Vagina (tissue), 2 donors: ENCODE results near the gene CMYA5. TPM values are rescaled to one million over a fixed set of nuclear protein-coding genes. Genes with fewer than 3 reads are reported as not detected.
A peak's percentile ranks its signal among the peaks of the same experiment; 100 is the strongest.

Source experiments
- DNase-seq, 2 donors: peaks; one replicate each; pipeline ENCODE4 v3.0.0-alpha.2; 2017; ENCODE audit errors: extremely low spot score in 2 of 2
- H3K27ac ChIP-seq: fragments of 200-600 bp; sonication (generic); one replicate; pipeline ENCODE4 v1.5.1; 2019
- H3K27me3 ChIP-seq: fragments of 200-600 bp; sonication (generic); one replicate; pipeline ENCODE4 v1.5.1; 2019
- H3K36me3 ChIP-seq, 2 donors: fragments of 200-600 bp; sonication (generic); one replicate each; pipeline ENCODE4 v1.5.1; 2017 to 2019
- H3K4me1 ChIP-seq: fragments of 200-600 bp; sonication (generic); one replicate; pipeline ENCODE4 v1.5.1; 2019
- H3K4me3 ChIP-seq, 2 donors: fragments of 200-600 bp; sonication (generic); 1 replicate in 1 of 2; 2 replicates in 1 of 2; pipeline ENCODE4 v1.5.1; 2016 to 2019
- H3K9me3 ChIP-seq: fragments of 200-600 bp; sonication (generic); one replicate; pipeline ENCODE4 v1.5.1; 2019
- CTCF ChIP-seq, 3 experiments: fragments of 450-650 bp in 2 of 3; fragments of 200-600 bp in 1 of 3; sonication (generic) in 1 of 3; IDR thresholded peaks; one replicate each; pipeline ENCODE4 v1.5.1; 2017 to 2019; ENCODE audit warnings: antibody characterized with exemption in 3 of 3, mild to moderate bottlenecking in 2 of 3, moderate library complexity in 2 of 3
- POLR2A ChIP-seq, 2 donors: fragments of 450-650 bp; IDR thresholded peaks; one replicate each; pipeline ENCODE4 v1.6.1; 2017; ENCODE audit warnings: antibody characterized with exemption in 2 of 2, mild to moderate bottlenecking in 2 of 2, moderate library complexity in 2 of 2
- POLR2AphosphoS5 ChIP-seq, 2 donors: sonication (generic); formaldehyde crosslinking; IDR thresholded peaks; one replicate each; pipeline ENCODE4 v1.9.0; 2017; ENCODE audit warnings: antibody characterized with exemption in 2 of 2, mild to moderate bottlenecking in 2 of 2, low read depth in 1 of 2; ENCODE audit not compliant: insufficient read depth in 1 of 2
- intact Hi-C: fragments of 100-400 bp; cut with DNase I; formaldehyde crosslinking; loops from one replicate; pipeline ENCODE4 v1.15.1; 2023
- total RNA-seq: library from RNA; depleted of rRNA; stranded (reverse); fragments of >200 nt; gene quantifications from one replicate; pipeline ENCODE4 v1.2.3, GENCODE V29; 2016

Gene CMYA5
- total RNA-seq, 1 donor from 2014 or later = 10.1 TPM

- no peaks in the 10 kb centered on the region for H3K27me3 ChIP-seq
- DNase-seq = peak in 1 of 2 donors; percentile 67
- intact Hi-C loops = no loop called here
These were observed 142.0 kb downstream of the CMYA5 start for GRCh38 chr5:79831381-79832309.

GRCh38 chr5:79832911-79833310, 143.3 kb downstream of the CMYA5 start:
- no peaks in the 10 kb centered on the region for H3K27me3 ChIP-seq
- peaks cover 10% of the 10 kb centered on the region for H3K4me1 ChIP-seq
- H3K9me3 ChIP-seq = no peaks in the 10 kb centered on the region
- H3K4me3 ChIP-seq = no peak overlapping the region
- no peak overlapping the region for H3K27ac ChIP-seq
- intact Hi-C loops = no loop called here
- no peak for DNase-seq
- TF ChIP-seq POLR2AphosphoS5 (IDR thresholded peaks at IDR 0.05; ENCODE audit: insufficient read depth in 1 of 2, low read depth in 1 of 2) (no peak), CTCF (IDR thresholded peaks at IDR 0.05) (no peak), POLR2A (IDR thresholded peaks at IDR 0.05) (no peak)
- no peaks in the 10 kb centered on the region for H3K36me3 ChIP-seq

More at GRCh38 chr5:79831381-79832309, 142.0 kb downstream of the CMYA5 start:
- no peaks in the 10 kb centered on the region for H3K36me3 ChIP-seq
- no peak for TF ChIP-seq CTCF (IDR thresholded peaks at IDR 0.05)
- TF ChIP-seq POLR2A (IDR thresholded peaks at IDR 0.05) = no peak
- H3K4me1 ChIP-seq = peaks cover 6% of the 10 kb centered on the region
- no peak overlapping the region for H3K4me3 ChIP-seq
- no peaks in the 10 kb centered on the region for H3K9me3 ChIP-seq
- no peak overlapping the region for H3K27ac ChIP-seq

GRCh38 chr5:79834098-79834753, 144.6 kb downstream of the CMYA5 start:
- Histone ChIP-seq H3K4me3 (no peak overlapping the region), H3K9me3 (no peaks in the 10 kb centered on the region), H3K27ac (no peak overlapping the region), H3K4me1 (peaks cover 18% of the 10 kb centered on the region), H3K27me3 (no peaks in the 10 kb centered on the region), H3K36me3 (no peaks in the 10 kb centered on the region)
- peak in 1 of 2 donors; percentile 12 for DNase-seq
- intact Hi-C loops = no loop called here
- TF ChIP-seq CTCF (IDR thresholded peaks at IDR 0.05) = no peak
- TF ChIP-seq POLR2AphosphoS5 (IDR thresholded peaks at IDR 0.05; ENCODE audit: insufficient read depth in 1 of 2, low read depth in 1 of 2) = no peak
- no peak for TF ChIP-seq POLR2A (IDR thresholded peaks at IDR 0.05)

GRCh38 chr5:79834754-79835714, 145.4 kb downstream of the CMYA5 start:
- Histone ChIP-seq H3K27ac (no peak overlapping the region), H3K4me3 (no peak overlapping the region), H3K27me3 (no peaks in the 10 kb centered on the region), H3K36me3 (no peaks in the 10 kb centered on the region), H3K9me3 (no peaks in the 10 kb centered on the region), H3K4me1 (peaks cover 18% of the 10 kb centered on the region)
- DNase-seq = peak in 1 of 2 donors; percentile 77
- intact Hi-C loops = no loop called here
- TF ChIP-seq POLR2AphosphoS5 (IDR thresholded peaks at IDR 0.05; ENCODE audit: insufficient read depth in 1 of 2, low read depth in 1 of 2) = no peak
- TF ChIP-seq CTCF (IDR thresholded peaks at IDR 0.05) = no peak
- no peak for TF ChIP-seq POLR2A (IDR thresholded peaks at IDR 0.05)
